ENCODE results near the gene TXNL4B.

The TXNL4B gene

GRCh38 chr16:72049110-72049509, 44.3 kb downstream of the TXNL4B start:
- no peak for DNase-seq
- in situ Hi-C loops (cut with HindIII; ENCODE audit: low pct_ligation_motif_present, low pct_unique_long_range_greater_than_20kb, low sequenced_read_pairs), result no loop called here

- no peak for DNase-seq
- in situ Hi-C loops (cut with HindIII; ENCODE audit: low pct_ligation_motif_present, low pct_unique_long_range_greater_than_20kb, low sequenced_read_pairs), result no loop called here
These were observed 48.5 kb downstream of the TXNL4B start for GRCh38 chr16:72044825-72045359.

- in situ Hi-C loops (cut with HindIII; ENCODE audit: low pct_ligation_motif_present, low pct_unique_long_range_greater_than_20kb, low sequenced_read_pairs), result no loop called here
- no peak for DNase-seq
These were observed 49.1 kb downstream of the TXNL4B start for GRCh38 chr16:72044296-72044695.

GRCh38 chr16:72043539-72043938, 49.9 kb downstream of the TXNL4B start:
- in situ Hi-C loops (cut with HindIII; ENCODE audit: low pct_ligation_motif_present, low pct_unique_long_range_greater_than_20kb, low sequenced_read_pairs), result no loop called here

DNA sequence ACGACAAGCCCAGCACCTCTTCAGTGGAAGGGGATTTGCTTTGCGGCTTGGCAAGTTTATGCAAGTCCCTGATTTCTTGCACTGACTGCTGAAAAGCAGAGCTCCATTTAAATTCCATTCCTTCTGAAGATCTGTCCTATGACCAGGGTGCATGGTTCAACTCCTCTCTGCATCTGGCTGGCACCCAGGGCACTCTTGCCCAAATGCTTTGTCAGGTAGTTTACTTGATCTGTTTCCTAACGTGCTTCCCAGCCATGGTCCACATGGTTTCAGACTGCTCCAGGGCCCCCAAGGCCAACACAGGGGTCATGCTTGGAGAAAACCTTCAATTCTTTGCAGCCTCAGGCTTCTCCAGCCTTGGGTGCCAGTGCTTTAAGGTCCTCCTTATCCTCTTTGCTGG, 50.4 kb downstream of the TXNL4B start:
- DNase-seq, result no peak
- in situ Hi-C loops (cut with HindIII; ENCODE audit: low pct_ligation_motif_present, low pct_unique_long_range_greater_than_20kb, low sequenced_read_pairs), result no loop called here

More at GRCh38 chr16:72043539-72043938, 49.9 kb downstream of the TXNL4B start:
- DNase-seq, result no peak

- in situ Hi-C loops (cut with HindIII; ENCODE audit: low pct_ligation_motif_present, low pct_unique_long_range_greater_than_20kb, low sequenced_read_pairs), result no loop called here
- DNase-seq, result no peak
These were observed 51.2 kb downstream of the TXNL4B start for GRCh38 chr16:72042157-72042660.

DNA sequence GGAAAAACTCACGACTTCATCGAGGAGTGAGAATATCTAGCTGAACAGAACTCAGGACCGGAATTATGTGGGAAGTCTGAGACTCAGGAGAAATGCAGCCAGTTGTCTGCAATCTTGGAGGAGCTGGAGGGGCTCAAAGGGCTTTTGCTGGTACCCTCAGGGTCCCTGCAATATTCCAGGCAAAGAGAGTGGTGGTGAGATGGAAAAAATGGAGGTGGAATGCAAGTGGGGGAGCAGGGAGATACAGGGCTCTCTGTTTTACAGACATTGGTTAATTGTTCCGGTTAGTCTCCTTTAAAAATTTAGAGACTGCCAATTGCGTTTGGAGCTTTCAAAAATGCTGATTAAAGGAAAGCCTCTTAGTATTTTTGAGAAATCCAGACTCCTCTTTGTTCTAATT, 57.3 kb downstream of the TXNL4B start:
- no peak for DNase-seq

More for the DNA sequence above, 57.3 kb downstream of the TXNL4B start:
- in situ Hi-C loops (cut with HindIII; ENCODE audit: low pct_ligation_motif_present, low pct_unique_long_range_greater_than_20kb, low sequenced_read_pairs), result no loop called here
